HL-60 (cell line): Measurements from ENCODE around the gene CABP2.
"Not testable (repeated sequence)": the region's sequence is repeated elsewhere in the genome, so short reads cannot be mapped to it uniquely, and the experiment has no call there.

Source experiments
- DNase-seq, 2 experiments: peaks; one replicate each; pipeline ENCODE4 v3.0.0-alpha.2; 2010 to 2020; ENCODE audit warnings: low read depth in 1 of 2, low spot score in 1 of 2
- H3K27ac ChIP-seq: fragments of 250-450 bp; sonication (Bioruptor Pico); replicated peaks from 2 replicates; pipeline ENCODE4 v1.5.1; 2020; ENCODE audit warnings: mild to moderate bottlenecking, moderate library complexity
- H3K27me3 ChIP-seq: fragments of 250-450 bp; sonication (Bioruptor Pico); 2 replicates; pipeline ENCODE4 v1.5.1; 2021; ENCODE audit warnings: mild to moderate bottlenecking, moderate library complexity; ENCODE audit not compliant: insufficient read depth, poor library complexity, severe bottlenecking
- H3K4me3 ChIP-seq: replicated peaks from 2 replicates; pipeline ENCODE4 v1.5.1; 2011; ENCODE audit warnings: mild to moderate bottlenecking, control low read depth, low read length; ENCODE audit not compliant: insufficient read depth
- GABPA ChIP-seq: IDR thresholded peaks from 2 replicates; pipeline ENCODE4 v1.6.1; 2012; ENCODE audit warnings: low read depth
- POLR2AphosphoS5 ChIP-seq: IDR thresholded peaks from 2 replicates; pipeline ENCODE4 v1.6.1; 2012; ENCODE audit warnings: low read depth
- REST ChIP-seq: IDR thresholded peaks from 2 replicates; pipeline ENCODE4 v1.6.1; 2012; ENCODE audit warnings: low read depth; ENCODE audit not compliant: insufficient replicate concordance
- SPI1 ChIP-seq: IDR thresholded peaks from 2 replicates; pipeline ENCODE4 v1.6.1; 2012; ENCODE audit warnings: low read depth, mild to moderate bottlenecking, borderline replicate concordance
- TF ChIP-seq, protein P1 (sequence below): IDR thresholded peaks from one replicate; pipeline ENCODE4 v1.5.1; 2011; ENCODE audit warnings: low read length, control low read depth, inconsistent platforms; ENCODE audit not compliant: insufficient read depth

Gene CABP2

DNA sequence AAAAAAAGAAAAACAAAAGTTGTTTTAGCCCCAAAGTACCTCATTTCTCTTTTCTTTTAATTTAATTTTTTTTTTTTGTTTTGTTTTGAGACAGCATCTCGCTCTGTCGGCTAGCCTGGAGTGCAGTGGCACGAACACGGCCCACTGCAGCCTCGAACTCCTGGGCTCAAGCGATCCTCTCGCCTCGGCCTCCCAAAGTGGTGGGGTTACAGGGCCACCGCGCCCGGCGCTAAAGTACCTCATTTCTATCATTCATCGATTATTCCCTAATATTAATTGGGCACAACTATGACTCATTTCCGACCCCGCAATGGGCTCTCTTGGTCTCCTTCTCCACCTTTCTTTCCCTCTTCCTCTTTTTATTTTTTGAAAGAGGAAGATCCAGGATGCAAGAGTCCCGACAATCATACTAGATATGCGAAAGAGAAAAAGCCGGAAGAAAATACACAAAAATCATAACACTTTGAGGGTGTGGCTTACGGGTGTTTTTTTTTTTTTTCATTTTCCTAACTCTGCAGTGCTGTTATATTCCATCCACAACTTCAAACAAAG lies 40.9 kb downstream of the CABP2 start:
- Histone ChIP-seq H3K4me3 (peak overlapping the region; percentile 48), H3K27ac (peak overlapping the region; percentile 66), H3K27me3 (no peaks in the 10 kb centered on the region)
- peak in 1 of 2 experiments; percentile 57 for DNase-seq
- TF ChIP-seq SPI1: peak; percentile 89; the same call in 1 of the 2 replicates
- TF ChIP-seq, protein P1, sequence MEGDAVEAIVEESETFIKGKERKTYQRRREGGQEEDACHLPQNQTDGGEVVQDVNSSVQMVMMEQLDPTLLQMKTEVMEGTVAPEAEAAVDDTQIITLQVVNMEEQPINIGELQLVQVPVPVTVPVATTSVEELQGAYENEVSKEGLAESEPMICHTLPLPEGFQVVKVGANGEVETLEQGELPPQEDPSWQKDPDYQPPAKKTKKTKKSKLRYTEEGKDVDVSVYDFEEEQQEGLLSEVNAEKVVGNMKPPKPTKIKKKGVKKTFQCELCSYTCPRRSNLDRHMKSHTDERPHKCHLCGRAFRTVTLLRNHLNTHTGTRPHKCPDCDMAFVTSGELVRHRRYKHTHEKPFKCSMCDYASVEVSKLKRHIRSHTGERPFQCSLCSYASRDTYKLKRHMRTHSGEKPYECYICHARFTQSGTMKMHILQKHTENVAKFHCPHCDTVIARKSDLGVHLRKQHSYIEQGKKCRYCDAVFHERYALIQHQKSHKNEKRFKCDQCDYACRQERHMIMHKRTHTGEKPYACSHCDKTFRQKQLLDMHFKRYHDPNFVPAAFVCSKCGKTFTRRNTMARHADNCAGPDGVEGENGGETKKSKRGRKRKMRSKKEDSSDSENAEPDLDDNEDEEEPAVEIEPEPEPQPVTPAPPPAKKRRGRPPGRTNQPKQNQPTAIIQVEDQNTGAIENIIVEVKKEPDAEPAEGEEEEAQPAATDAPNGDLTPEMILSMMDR: no peak
- TF ChIP-seq GABPA: no peak
- no peak for TF ChIP-seq POLR2AphosphoS5
- no peak for TF ChIP-seq REST

DNA sequence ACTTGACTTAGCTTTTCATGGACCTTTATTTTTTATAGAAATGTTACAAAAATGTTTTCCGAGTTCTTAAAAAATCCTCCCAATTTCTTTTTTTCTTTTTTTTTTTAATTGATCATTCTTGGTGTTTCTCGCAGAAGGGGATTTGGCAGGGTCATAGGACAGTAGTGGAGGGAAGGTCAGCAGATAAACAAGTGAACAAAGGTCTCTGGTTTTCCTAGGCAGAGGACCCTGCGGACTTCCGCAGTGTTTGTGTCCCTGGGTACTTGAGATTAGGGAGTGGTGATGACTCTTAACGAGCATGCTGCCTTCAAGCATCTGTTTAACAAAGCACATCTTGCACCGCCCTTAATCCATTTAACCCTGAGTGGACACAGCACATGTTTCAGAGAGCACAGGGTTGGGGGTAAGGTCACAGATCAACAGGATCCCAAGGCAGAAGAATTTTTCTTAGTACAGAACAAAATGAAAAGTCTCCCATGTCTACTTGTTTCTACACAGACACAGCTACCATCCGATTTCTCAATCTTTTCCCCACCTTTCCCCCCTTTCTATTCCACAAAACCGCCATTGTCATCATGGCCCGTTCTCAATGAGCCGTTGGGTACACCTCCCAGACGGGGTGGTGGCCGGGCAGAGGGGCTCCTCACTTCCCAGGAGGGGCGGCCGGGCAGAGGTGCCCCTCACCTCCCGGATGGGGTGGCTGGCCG lies 45.7 kb downstream of the CABP2 start:
- not testable (repeated sequence) for H3K4me3 ChIP-seq, DNase-seq, H3K27ac ChIP-seq

GRCh38 chr11:67476692-67477091 lies 46.6 kb downstream of the CABP2 start:
- H3K4me3 ChIP-seq, DNase-seq, H3K27me3 ChIP-seq, H3K27ac ChIP-seq: not testable (repeated sequence)

More for the DNA sequence above, 45.7 kb downstream of the CABP2 start:
- not testable (repeated sequence) for H3K27me3 ChIP-seq

DNA sequence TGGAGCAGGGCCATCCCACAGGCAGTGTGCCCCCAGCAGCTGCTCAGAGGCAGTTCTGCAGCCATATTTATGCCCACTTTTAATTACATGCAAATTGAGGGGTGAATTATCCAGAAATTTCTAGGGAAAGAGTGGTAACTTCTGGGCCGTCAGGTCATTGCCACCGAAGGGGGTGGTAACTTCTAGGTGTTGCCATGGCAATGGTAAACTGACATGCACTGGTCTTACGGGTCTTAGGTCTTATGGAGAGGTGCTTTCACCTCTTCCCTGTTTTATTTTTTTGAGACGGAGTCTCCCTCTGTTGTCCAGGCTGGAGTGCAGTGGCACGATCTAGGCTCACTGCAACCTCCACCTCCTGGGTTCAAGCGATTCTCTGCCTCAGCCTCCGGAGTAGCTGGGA lies 50.4 kb downstream of the CABP2 start:
- H3K27me3 ChIP-seq: no peaks in the 10 kb centered on the region
- no peak for TF ChIP-seq REST
- TF ChIP-seq, protein P1: no peak
- no peak for TF ChIP-seq SPI1
- no peak for TF ChIP-seq GABPA
- H3K27ac ChIP-seq: no peak overlapping the region
- no peak for DNase-seq
- H3K4me3 ChIP-seq: no peak overlapping the region
